Natural killer cell (primary cell): ENCODE results near the gene HTR4. TPM values are rescaled to one million over a fixed set of nuclear protein-coding genes. Genes with fewer than 3 reads are reported as not detected.
A peak's percentile ranks its signal among the peaks of the same experiment; 100 is the strongest.

Experiments
- ATAC-seq, 3 donors: fragments of 150-1000 bp in 2 of 3; fragments of 200-7000 bp in 1 of 3; cut with Tn5 transposase; 1 replicate in 1 of 3; 2 replicates in 2 of 3; pipeline ENCODE4 v1.10.0; 2021; ENCODE audit warnings: mild to moderate bottlenecking in 2 of 3, moderate library complexity in 2 of 3
- DNase-seq, 2 donors: peaks; one replicate each; pipeline versions ENCODE4 v3.0.0 to v3.0.0-alpha.2; 2013 to 2021; ENCODE audit warnings: mixed read lengths in 1 of 2
- H3K27ac ChIP-seq: one replicate; pipeline ENCODE4 v1.5.1; 2013; ENCODE audit warnings: mild to moderate bottlenecking, low read length
- H3K27me3 ChIP-seq: one replicate; pipeline ENCODE4 v1.6.1; 2013; ENCODE audit warnings: low read length; ENCODE audit not compliant: control insufficient read depth, insufficient read depth
- H3K36me3 ChIP-seq: one replicate; pipeline ENCODE4 v1.6.1; 2013; ENCODE audit warnings: low read length; ENCODE audit not compliant: control insufficient read depth, insufficient read depth
- H3K4me1 ChIP-seq: one replicate; pipeline ENCODE4 v1.6.1; 2013; ENCODE audit warnings: low read length; ENCODE audit not compliant: control insufficient read depth, insufficient read depth
- H3K4me3 ChIP-seq: one replicate; pipeline ENCODE4 v1.5.1; 2013; ENCODE audit warnings: low read length
- H3K9me3 ChIP-seq: one replicate; pipeline ENCODE4 v1.6.1; 2013; ENCODE audit warnings: low read length; ENCODE audit not compliant: control insufficient read depth, insufficient read depth
- H3K27ac Mint-ChIP-seq, 2 donors: one replicate each; pipeline ENCODE4 v1.8.0; 2022; ENCODE audit warnings: mild to moderate bottlenecking in 2 of 2, mixed read lengths in 2 of 2, moderate library complexity in 1 of 2
- H3K27me3 Mint-ChIP-seq, 2 donors: one replicate each; pipeline ENCODE4 v1.8.0; 2022; ENCODE audit warnings: low read depth in 2 of 2, mixed read lengths in 2 of 2
- H3K36me3 Mint-ChIP-seq: one replicate; pipeline ENCODE4 v1.8.0; 2022; ENCODE audit warnings: mixed read lengths
- H3K4me1 Mint-ChIP-seq, 2 donors: one replicate each; pipeline ENCODE4 v1.8.0; 2022; ENCODE audit warnings: mixed read lengths in 2 of 2
- H3K4me3 Mint-ChIP-seq: one replicate; pipeline ENCODE4 v1.8.0; 2022; ENCODE audit warnings: mild to moderate bottlenecking, moderate library complexity, mixed read lengths
- H3K9me3 Mint-ChIP-seq, 2 donors: one replicate each; pipeline ENCODE4 v1.8.0; 2022; ENCODE audit warnings: mixed read lengths in 2 of 2
- WGBS: methylation state at CpG from one replicate; pipeline ENCODE4 v1.1.7; 2013; ENCODE audit warnings: missing lambda C conversion rate; ENCODE audit not compliant: insufficient coverage; 5-methylcytosine and 5-hydroxymethylcytosine counted together
- intact Hi-C: fragments of 100-400 bp; cut with micrococcal nuclease; formaldehyde crosslinking; loops from one replicate; pipeline ENCODE4 v1.14.2; 2022
- total RNA-seq, 4 donors: library from RNA; stranded (reverse); fragments of 120-200 nt in 1 of 4; gene quantifications; one replicate each; pipeline versions ENCODE4 v1.2.3 to v1.2.4, GENCODE V29; 2013 to 2022
- TF ChIP-seq, protein P1 (sequence below): fragments of 200-600 bp; IDR thresholded peaks from one replicate; pipeline ENCODE4 v1.8.0; 2022; ENCODE audit warnings: antibody characterized with exemption

The HTR4 gene
- total RNA-seq, 3 donors from 2014 or later (not counting 1 experiment from before 2014, with no cell fraction given): not detected

DNA sequence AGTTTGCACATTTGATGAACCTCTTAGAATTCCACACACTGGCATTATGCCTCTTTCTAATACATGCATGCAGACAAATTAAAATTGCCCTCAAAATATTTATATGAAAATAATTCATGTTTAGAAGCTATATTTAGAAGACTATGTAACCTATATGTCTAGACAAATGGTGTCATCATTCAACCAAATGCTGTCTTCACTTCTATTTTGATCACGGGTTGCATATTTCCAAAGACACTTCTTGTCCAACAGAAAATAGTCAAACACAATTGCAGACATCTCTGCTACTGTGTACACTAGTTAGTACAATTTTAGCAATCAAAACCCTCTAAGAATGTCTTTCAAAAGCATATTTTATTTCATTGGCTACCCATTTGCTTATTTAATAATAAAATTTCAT, 156.6 kb downstream of the HTR4 start:
- Histone ChIP-seq H3K36me3 (no peaks in the 10 kb centered on the region), H3K4me3 (no peak overlapping the region), H3K27me3 (no peaks in the 10 kb centered on the region), H3K27ac (no peak overlapping the region), H3K4me1 (no peaks in the 10 kb centered on the region), H3K9me3 (no peaks in the 10 kb centered on the region)
- Mint-ChIP-seq H3K27ac (no peak overlapping the region), H3K27me3 (peaks cover 8 to 37% of the 10 kb centered on the region in 2 donors), H3K4me3 (no peak overlapping the region), H3K36me3 (no peaks in the 10 kb centered on the region), H3K9me3 (no peaks in the 10 kb centered on the region), H3K4me1 (no peaks in the 10 kb centered on the region)
- intact Hi-C loops: no loop called here
- WGBS: 88% methylated on average over 1 of the region's 1 CpG
- ATAC-seq (no peak), DNase-seq (no peak)
- TF ChIP-seq, protein P1, sequence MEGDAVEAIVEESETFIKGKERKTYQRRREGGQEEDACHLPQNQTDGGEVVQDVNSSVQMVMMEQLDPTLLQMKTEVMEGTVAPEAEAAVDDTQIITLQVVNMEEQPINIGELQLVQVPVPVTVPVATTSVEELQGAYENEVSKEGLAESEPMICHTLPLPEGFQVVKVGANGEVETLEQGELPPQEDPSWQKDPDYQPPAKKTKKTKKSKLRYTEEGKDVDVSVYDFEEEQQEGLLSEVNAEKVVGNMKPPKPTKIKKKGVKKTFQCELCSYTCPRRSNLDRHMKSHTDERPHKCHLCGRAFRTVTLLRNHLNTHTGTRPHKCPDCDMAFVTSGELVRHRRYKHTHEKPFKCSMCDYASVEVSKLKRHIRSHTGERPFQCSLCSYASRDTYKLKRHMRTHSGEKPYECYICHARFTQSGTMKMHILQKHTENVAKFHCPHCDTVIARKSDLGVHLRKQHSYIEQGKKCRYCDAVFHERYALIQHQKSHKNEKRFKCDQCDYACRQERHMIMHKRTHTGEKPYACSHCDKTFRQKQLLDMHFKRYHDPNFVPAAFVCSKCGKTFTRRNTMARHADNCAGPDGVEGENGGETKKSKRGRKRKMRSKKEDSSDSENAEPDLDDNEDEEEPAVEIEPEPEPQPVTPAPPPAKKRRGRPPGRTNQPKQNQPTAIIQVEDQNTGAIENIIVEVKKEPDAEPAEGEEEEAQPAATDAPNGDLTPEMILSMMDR: no peak

DNA sequence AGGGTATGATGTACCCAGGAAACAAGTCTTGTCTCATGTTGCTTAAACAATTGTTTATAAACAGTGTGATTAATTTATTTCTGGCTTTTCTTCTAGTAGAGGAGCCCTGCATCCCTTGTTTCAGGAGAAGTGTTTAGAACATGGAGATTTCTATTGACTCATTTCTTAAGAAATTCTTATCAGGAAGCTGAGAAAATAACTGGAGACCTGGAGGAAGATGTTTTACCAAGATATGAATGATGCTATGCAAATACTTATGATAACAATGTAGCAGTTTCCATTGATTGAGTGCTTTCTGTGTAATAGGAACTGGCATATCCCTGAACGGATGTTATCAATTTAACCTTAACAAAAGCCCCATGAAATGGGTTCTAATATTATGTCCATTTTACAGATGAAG, 162.0 kb downstream of the HTR4 start:
- Mint-ChIP-seq H3K27me3 (peaks cover 20 to 50% of the 10 kb centered on the region in 2 donors), H3K4me1 (no peaks in the 10 kb centered on the region), H3K4me3 (no peak overlapping the region), H3K36me3 (no peaks in the 10 kb centered on the region), H3K27ac (no peak overlapping the region), H3K9me3 (no peaks in the 10 kb centered on the region)
- H3K4me3 ChIP-seq: no peak overlapping the region
- DNase-seq (no peak), ATAC-seq (no peak)
- H3K4me1 ChIP-seq: no peaks in the 10 kb centered on the region
- no peaks in the 10 kb centered on the region for H3K27me3 ChIP-seq
- no peaks in the 10 kb centered on the region for H3K36me3 ChIP-seq
- no peaks in the 10 kb centered on the region for H3K9me3 ChIP-seq
- no CpG with 5 or more reads among the region's 1 CpG for WGBS
- TF ChIP-seq, protein P1: no peak
- H3K27ac ChIP-seq: no peak overlapping the region
- intact Hi-C loops: no loop called here

DNA sequence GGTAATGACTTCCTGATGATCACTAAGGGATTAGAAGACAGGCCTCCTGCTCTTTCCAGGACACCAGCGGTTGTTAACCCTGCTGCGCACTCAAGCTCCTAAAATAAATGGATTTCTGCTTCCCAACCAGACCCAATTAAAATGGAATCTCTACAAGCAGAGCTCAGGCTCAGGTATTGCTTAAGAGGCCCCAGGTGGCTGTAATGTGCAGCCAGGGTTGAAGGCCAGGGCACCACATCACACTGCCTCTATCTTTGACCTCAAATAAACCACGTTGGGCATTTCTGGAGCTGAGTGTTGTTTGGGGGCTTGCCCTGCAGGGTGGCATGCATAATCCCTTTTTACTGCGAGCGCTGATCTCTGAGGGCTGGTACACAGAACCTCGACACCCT, 162.5 kb downstream of the HTR4 start:
- Histone ChIP-seq H3K36me3 (no peaks in the 10 kb centered on the region), H3K4me1 (no peaks in the 10 kb centered on the region), H3K9me3 (no peaks in the 10 kb centered on the region), H3K27me3 (no peaks in the 10 kb centered on the region), H3K27ac (no peak overlapping the region), H3K4me3 (no peak overlapping the region)
- TF ChIP-seq, protein P1: no peak
- 74% methylated on average over 6 of the region's 6 CpGs for WGBS
- Mint-ChIP-seq H3K27ac (no peak overlapping the region), H3K4me3 (no peak overlapping the region), H3K27me3 (peaks cover 24 to 50% of the 10 kb centered on the region in 2 donors), H3K36me3 (no peaks in the 10 kb centered on the region), H3K4me1 (no peaks in the 10 kb centered on the region), H3K9me3 (no peaks in the 10 kb centered on the region)
- ATAC-seq (peak in 1 of 3 donors; percentile 35), DNase-seq (no peak)
- intact Hi-C loops: no loop called here

DNA sequence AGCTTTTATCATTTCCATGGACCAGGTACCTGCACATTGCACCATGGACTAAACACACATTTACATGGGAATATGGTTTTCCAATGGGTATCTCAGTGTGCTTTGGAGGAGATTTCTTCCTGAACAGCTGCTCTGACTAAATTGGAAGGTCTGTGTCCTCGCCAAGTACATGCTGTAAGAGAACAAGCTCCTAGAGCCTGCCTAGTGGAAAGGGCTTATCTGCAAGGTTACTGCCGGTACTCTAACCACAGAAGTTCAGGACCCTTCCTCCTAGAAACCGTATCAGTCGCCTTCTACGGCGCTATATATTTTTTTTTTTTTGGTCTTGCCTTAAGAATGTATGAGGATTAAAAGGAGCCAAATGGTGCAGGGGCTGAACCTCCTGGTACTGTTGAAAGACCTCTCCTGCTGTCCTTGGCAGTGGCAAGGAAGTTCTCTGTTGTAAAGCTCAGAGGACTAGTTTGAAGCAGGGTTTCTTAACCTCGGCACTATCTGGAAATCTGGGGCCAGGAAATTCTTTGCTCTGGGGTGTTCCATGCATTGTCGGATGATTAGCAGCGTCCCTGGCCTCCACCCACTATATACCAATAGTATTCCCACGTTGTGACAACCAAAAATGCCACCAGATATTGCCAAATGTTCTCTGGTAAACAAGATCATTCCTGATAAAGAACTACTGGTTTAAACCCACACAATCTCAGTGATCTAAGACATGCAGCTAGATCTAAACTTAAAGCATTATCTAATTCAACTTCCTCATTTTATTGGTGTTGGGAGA, 163.1 kb downstream of the HTR4 start:
- no peak overlapping the region for H3K4me3 ChIP-seq
- no peaks in the 10 kb centered on the region for H3K27me3 ChIP-seq
- H3K27me3 Mint-ChIP-seq: peaks cover 26 to 50% of the 10 kb centered on the region in 2 donors
- TF ChIP-seq, protein P1: no peak
- intact Hi-C loops: no loop called here
- H3K9me3 ChIP-seq: no peaks in the 10 kb centered on the region
- H3K27ac ChIP-seq: no peak overlapping the region
- no peaks in the 10 kb centered on the region for H3K4me1 ChIP-seq
- no peaks in the 10 kb centered on the region for H3K36me3 ChIP-seq
- H3K27ac Mint-ChIP-seq: no peak overlapping the region
- no peak overlapping the region for H3K4me3 Mint-ChIP-seq
- 38% methylated on average over 10 of the region's 10 CpGs for WGBS
- H3K4me1 Mint-ChIP-seq: no peaks in the 10 kb centered on the region
- ATAC-seq (peak in 1 of 3 donors; percentile 70), DNase-seq (no peak)
- H3K9me3 Mint-ChIP-seq: no peaks in the 10 kb centered on the region
- no peaks in the 10 kb centered on the region for H3K36me3 Mint-ChIP-seq
